Putamen (tissue), 1 donor: ENCODE results near the gene PLCG1.
A peak's percentile ranks its signal among the peaks of the same experiment; 100 is the strongest.
"Not testable (repeated sequence)": the region's sequence is repeated elsewhere in the genome, so short reads cannot be mapped to it uniquely, and the experiment has no call there.

Experiments
- DNase-seq: peaks from one replicate; pipeline ENCODE4 v3.0.0-alpha.2; 2016; ENCODE audit warnings: low spot score

The PLCG1 gene

DNA sequence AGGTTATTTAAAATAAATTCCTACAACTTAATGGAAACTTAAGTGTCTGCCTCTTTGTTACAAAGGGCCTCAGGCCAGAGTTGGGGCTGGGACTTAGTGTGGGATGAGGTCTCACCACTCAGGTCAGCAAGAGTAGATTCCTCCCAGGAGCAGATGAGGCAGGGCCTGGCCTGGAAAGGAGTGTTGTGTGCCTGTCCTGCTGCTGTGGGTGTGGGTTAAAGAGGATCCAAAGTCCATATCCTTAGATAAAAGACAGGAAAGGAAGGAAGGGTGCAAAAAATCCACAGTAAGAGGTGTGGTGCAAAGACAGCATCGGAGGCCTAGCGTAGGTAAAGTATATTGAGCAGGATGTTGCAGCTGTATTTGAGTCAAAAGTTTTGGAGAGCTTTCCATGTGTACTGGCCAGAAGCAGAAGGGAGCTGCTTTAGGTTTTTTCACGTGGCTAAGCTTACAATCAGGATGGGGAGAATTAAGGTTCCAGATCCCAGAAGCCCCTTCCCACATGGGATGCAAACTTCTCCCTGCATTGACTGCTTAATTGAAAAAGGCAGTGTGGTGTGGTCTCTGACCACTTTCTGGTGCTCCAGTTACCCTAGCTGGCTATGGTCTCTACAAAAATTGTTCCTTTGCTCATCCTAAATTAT, 12.8 kb upstream of the PLCG1 start:
- DNase-seq: no peak

DNA sequence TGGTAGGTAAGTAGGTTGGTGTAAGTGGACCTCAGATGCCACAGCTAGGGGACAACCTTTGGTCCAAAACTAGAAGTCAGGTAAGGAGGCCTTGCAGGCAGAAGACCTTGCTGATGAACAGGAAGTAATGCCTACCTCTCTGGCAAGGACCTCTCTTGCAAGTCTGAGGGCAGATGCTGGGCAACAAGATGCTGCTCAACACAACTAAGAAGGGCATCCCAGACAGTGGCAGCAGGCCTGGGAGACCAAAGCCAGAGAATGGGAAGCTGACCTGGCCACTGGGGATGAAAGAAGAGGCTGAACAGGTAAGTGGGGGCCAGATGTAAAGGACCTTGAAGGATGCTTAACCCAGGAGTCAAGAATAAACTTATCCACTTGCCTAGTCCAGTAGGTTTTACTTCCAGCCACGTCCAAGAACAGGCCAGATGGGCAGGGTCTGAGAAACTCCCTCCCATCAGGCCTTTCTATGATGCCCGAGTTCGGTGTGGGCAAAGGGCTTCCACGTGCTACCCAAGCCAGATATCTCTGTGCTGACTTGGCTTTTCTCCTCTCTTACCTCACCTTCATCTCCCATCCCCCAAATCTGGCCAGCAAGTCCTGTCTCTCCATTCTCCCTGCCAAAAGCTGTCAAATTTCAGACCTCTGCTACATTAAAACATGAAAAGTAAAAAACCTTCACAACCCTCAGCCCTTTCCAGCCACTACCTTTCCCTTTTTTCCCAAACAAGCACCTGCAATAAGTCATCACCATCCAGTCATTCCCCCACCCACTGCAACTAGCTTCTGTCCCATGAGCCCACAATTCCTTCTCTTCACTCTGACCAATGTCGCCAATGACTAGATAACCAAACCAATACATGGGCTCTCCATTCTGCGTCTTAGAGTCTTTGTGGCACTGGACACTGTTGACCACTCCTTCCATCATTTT, 11.5 kb upstream of the PLCG1 start:
- no peak for DNase-seq

DNA sequence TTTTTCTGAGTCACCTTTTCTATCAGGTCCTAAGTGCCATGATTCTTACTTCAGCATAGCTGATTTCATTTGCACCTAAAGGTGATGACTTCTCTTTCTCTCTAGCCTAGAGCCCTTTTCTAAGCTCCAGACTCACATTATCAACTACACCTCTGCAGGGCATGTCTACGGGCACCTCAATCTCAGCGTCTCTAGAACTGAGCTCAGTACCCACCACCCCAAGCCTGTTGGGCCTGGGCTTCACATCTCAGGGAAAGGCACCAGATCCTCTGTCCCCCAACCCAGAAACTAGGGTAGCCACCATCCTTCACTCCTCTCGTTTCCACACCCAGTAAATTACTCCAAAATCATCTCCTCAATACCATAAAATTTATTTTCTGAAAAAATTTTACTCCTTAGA, 10.6 kb upstream of the PLCG1 start:
- no peak for DNase-seq

DNA sequence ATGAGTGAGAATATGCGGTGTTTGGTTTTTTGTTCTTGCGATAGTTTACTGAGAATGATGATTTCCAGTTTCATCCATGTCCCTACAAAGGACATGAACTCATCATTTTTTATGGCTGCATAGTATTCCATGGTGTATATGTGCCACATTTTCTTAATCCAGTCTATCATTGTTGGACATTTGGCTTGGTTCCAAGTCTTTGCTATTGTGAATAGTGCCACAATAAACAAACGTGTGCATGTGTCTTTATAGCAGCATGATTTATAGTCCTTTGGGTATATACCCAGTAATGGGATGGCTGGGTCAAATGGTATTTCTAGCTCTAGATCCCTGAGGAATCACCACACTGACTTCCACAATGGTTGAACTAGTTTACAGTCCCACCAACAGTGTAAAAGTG, 9.0 kb upstream of the PLCG1 start:
- not testable (repeated sequence) for DNase-seq

DNA sequence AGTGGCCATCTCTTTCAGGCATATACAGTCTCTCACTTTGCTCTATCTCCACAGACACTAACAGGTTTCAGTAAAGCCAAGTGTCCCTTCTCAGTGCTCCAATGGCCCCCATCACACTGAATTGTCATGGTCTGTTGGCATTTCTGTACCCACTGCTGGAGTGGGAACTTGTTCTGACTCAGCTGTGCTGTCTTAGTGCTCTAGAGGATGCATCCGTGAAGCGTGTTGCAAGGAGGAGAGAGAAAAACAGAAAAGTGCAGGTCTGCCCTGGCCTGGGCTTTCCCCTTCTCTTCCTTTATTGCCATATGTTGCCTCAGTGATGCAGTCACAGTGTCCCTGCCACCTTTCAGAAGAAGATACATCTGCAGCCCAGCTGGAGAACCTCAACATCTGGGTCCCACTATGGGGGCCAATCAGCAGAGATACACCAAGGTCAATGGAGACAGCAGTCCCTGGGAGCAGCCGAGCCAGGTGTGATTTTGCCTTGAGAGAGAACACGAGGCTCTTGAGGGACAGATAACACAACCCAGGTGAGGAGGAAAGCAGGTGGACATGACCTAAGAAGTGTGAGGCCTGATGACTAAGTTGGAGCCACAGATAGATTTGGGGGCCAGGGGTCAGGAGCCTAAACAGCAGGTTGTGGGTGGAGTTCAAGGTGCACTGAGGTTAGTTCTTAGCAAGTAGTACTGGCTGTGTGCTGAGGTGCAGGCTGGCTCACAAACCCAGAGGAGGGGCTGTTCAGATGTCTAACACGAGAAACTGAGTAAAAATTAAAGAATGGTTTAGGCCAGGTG, 5.6 kb upstream of the PLCG1 start:
- no peak for DNase-seq

DNA sequence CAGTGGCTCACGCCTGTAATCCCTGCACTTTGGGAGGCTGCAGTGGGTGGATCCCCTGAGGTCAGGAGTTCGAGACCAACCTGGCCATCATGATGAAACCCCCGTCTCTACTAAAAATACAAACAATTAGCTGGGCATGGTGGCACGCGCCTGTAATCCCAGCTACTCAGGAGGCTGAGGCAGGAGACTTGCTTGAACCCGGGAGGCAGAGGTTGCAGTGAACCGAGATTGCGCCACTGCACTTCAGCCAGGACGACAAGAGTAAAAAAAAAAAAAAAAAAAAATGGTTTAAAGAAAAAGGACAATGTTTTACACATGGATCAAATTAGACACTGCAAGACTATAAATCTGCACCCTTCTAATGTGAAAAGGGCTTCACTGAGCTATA, 5.0 kb upstream of the PLCG1 start:
- not testable (repeated sequence) for DNase-seq

DNA sequence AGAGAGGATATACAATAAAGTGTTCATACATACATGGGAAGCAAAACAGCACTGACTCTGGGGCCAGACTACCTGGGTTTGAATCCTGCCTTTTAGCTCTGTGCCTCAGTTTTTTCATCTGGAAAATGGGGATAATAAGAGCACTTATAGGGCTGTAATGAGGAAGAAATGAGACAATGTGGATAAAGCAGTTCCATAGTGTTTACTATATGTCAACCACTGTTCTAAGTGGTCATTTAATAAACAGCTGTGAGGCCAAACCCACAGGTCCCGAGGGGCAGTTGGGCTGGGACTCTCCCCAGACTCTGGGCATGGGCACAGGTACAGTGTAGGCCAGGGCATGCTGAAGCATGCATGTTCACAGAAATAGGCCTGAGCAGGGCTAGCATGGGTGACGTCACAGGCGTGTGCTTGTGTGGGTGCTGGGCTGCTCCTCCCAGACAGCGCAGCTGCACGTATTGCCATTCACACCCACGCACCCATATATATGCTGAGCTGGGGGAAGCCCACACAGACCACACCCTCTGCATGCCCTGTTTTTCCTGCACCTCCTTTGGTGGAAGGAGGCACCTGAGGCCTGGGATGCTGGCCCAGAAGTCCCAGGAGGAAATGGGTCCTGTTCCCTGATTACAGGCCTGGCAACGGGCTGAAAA, 3.5 kb upstream of the PLCG1 start:
- DNase-seq: peak; percentile 80

DNA sequence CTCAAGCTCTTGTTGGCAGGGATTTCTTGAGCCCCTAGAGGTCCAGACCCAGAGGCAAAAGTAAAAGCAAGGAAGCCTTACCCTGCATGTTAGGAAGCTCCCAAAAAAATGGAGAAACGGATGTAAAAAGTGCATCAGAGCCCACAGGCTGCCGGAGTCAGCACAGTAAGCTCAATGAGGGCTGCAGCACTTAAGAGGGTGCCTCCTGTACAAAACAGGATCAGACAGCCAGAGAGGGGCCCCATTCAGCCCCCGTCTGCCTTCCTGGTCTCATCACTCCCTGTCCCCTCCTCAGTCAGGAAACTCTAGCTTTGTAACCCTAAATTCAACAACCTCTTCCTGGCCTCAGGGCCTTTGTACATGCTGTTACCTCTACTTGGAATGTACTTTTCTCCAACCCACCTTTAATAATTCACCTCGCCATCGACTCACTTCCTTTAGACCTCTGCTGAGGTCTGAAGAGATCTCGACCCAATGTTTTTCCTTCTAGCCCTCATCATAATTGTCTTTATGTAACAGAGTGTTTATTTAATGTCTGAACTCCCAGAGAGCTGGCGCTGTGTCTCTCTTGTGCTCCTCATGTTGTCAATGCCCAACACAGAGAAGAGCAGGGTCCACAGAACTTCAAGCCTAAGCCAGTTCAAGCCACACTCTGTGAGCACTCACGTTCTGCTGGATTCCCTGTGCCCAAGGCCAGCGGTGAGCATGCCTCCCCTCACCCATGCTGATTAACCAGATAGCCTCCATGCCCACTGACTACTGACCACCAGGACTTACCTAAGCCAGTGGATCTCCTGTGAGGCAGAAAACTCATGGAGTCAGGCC, 2.8 kb upstream of the PLCG1 start:
- no peak for DNase-seq

DNA sequence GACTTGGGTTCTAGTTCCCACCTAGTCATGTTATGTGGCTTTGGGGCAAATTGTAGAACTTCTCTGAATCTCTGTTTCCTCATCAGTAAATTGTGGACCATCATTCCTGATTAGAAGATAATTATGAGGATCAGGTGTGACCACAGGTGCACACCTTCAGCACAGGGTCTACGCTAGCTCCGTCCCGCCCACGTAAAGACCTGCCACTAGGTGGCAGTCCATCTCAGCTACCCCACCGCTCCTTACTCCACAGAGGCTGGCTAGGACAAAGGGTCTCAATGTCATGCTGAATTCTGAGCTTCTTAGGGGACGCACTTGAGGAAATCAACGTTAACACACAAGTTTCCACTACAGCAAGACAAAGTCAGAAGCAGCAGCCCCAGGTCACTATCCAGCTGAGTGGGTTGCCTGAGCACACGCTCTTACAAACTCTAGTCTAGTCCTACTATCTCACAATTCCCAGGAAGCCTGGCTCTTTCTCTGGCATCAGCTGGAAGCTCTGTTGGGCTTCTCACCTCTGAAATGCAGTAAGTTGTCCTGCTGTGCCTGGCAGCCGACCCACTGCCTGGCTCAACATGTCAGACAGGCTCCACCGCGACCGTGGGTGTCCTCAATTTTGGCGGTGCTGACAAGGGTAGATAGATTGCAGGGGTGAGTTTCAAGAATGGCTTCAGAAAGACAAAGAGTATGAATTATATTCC, 2.0 kb upstream of the PLCG1 start:
- DNase-seq: no peak

DNA sequence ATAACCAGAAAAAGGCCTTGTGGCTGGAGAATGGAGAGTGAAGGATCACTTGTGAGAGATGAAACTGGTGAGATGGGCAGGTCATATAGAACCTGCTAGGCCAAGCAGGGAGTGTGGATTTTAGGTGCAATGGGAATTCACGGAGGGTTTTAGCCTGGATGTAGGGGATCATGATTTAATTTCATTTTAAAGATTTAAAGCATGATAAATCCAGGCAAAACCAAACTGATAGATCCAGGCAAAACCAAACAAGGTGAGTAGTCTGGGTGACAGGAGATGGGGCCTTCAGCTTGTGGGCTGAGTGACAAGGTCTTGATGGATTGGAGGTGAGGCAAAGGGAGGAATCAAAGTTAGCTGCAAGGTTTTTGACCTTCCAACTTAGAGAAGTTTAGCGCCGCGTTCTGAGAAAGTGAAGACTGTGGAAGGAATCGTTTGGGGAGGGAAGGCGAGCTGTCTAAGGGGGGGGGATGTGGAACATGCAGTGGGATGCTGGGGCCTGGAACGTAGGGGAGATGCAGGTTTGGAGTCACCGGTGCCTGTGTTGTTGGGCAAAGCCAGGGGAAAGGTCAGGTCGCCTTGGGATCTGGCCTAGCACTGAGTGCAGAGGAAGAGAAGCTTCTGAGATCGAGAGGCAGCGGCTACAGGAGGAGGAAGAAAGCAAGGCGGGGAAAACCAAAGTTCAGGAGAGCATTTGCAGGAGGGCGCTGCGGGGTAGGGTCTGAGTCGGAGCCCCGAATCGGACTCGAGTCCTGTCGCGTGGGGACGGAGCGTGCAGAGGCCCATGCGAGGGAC, 1.3 kb upstream of the PLCG1 start:
- no peak for DNase-seq

DNA sequence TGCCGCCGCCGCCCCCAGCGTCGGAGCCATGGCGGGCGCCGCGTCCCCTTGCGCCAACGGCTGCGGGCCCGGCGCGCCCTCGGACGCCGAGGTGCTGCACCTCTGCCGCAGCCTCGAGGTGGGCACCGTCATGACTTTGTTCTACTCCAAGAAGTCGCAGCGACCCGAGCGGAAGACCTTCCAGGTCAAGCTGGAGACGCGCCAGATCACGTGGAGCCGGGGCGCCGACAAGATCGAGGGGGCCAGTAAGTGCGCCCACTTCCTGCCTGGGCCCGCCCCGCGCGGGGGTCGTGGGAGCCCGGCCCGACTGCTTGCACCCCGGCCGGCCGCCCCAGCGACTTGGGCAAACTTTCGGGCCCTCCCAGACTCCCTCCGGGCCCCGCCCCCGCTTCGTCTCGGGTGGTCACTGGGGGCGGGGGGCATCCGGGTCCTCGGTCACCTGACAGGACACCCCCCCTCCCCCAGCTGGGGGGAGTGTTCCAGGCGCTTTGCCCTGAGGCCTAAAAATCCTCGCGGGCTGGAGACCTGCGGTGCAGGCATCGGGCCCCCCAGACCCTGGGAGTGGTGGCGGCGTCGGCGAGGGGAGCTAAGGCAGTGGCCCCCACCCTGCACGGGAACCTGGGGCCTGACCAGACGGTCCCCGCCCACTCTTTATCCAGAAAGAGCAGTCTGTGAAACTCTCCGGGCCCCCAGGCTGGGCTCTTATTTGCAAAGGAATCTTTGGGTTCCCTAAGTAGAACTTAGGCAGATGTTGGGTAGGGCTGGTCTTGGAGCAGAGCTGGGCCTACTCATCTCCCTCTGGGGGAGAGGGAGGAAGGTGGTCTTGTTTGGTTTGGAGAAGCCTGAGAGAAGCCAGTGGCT, 501 bp downstream of the PLCG1 start:
- no peak for DNase-seq

DNA sequence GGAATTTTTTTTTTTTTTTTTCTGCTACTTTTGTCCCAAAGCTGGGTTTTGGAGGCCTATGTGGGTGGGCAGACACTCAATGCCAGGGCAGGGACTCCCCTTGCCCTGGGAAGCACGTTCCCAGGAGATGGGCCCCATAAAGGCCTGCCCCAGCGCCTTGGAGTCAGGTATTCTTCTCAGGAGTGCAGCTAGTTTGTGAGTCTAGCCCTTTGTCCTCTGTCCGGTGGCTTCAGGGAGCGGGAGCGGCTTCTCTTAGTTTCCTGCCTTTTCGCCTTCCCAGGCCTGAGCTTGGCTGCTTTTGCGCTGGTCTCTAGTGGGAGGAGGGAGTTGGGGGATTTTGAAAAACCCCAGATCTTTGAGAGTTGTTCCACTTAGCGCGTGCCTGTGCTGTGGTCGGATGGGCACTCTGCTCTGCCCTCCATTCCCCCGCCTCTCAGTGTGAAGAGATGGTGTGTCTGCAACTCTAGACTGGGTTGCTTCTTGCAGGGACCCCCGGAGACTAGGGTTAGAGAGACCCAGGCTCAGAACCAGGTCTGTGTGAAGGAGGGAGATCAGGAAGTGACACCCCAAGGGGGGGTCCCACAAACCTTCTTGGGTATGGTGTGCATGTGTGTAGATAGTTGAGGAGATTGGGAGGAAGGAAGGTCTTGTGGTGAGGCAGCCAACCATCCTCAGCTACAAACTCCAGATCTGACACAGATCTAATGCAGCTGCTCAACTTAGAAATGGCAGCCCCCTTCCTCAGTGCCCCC, 1.3 kb downstream of the PLCG1 start:
- no peak for DNase-seq

DNA sequence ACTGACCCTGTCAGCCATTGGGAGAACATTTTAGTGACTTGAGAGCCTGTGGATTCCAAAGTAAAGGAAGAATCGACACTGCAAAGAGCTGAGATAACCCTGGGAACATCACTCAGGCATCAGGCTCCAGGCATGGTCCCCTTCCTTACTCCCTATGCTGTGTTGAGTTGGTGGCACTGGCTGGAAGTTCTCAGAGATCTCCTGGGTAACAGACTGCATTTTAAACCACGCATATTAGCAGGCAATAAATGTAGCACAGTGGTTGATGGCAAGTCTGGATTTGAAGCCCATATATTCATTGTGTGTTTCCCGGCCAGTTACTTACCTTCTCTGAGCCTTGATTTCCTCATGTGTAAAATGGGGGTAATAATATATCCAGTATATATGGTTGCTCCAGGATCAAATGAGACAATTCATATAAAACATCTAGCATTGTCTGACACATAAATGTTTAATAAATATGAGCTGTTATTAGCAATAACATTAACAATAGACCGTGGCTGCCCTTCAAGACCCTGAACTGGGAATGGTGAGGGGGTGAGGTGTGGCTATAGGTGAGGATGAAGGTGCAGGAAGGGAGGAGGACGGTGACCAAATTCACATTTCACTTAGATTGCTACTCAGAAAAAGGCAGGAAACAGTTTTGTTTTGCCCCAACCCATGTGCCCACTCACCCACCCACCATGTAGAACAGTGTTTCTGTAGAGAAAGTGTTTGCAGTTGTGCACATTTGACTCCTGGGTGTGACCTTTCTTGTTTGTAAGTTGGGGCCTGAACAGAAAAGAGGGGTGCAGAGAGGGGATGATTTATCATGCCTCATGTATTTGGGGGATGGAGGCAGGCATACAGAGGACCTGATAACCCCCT, 2.1 kb downstream of the PLCG1 start:
- DNase-seq: no peak

DNA sequence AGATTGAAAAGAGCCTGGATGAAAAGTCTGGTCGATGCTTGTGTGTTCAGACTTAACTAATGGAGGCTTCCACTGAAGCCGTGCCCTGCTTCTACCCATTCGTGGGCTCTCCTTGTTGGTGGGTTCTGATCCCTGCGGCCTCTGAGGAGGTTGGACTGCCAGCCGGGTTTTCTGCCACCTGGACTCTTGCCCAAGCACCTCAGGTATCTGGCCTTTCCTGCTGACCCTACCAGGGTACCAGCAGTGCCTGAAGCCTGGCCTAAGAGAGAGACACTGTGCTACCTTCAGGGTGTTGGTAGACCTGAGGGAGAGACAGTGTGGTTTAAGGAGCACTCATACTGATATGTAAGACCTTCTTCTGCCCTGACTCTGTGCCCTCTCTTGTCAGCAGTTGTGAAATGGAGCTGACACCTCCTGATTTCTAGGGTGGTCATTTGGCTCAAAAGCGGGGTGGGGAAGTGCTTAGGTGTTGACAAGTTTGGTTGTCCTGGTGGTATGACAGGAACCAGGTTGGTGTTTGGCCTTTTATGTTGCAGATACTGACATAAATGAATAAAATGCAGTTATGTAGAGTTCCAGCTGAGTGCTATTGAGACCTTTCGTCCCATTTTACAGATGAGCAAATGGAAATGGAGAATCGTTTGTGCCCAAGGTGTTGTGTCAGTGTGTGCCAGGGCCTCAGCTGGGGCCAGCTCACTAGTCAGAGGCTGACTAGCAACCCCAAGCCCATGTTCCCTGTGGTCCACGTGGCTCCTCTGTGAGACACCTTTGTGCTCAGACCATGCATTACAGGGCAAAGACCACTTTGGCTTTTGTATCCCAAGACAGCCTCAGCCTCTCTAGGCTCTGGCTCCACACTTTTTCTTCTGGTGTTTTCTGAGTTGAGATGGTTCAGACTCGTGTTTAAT, 3.1 kb downstream of the PLCG1 start:
- no peak for DNase-seq

DNA sequence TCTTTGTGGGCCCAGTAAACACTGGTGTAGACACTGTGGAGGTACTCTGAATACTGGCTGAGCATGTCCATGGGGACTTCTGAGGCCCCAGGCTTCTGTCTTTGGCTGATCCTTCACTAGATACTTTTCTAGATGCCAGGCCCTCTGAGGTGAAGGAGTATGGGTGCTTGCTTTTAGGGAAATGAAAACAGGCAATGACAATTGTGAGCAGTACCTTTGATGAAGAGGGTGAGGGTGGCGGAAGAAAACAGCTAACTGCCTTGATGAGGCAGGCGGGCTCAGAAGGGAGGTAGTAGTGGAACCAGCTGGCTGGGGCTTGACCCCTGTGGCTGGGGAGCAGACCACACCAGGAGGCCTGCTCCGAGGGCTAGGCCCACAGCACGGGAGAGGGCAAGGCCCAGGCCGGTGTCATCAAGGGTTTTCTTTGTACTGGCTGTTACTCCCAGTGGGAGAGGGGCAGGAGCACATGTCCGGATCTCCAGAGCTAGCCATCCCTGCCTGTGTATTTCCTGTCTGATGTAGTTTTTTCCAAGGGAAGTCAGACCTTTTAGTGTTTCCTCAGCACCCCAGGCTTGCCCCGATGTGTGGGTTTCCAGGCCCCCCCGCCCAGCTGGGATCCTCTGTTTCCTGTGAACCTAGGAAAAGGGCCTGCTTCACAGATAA, 3.9 kb downstream of the PLCG1 start:
- no peak for DNase-seq

DNA sequence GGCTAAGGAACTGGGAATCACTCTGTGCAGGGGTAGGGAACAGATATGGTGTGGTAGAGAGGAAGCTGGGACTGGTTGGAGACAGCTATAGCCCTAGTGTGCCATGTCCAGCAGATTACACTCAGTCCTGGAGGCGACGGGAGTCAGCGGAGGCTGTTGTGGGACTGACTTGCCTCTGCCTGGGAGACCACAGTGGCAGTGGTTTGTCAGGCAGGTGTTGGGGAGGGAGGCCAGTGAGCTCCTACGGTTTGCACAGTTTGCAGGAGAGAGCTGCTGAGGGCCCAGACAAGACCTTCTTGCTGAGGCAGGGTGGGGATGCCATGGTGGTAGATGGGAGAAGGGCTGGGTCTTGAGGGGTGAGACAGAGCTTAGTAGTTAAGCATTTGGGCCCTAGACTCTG, 4.9 kb downstream of the PLCG1 start:
- DNase-seq: no peak
